HUES64 (cell line): ENCODE measurements around the gene TH.
"Not testable (repeated sequence)": the region's sequence is repeated elsewhere in the genome, so short reads cannot be mapped to it uniquely, and the experiment has no call there.

Experiments used
- H3K27ac ChIP-seq: 2 replicates; pipeline ENCODE4 v1.7.0; 2013; ENCODE audit warnings: low read depth, low read length, inconsistent platforms
- H3K27me3 ChIP-seq: 2 replicates; pipeline ENCODE4 v1.6.1; 2013; ENCODE audit warnings: mild to moderate bottlenecking, low read length; ENCODE audit not compliant: insufficient read depth
- H3K36me3 ChIP-seq: 2 replicates; pipeline ENCODE4 v1.6.1; 2013; ENCODE audit warnings: mild to moderate bottlenecking, low read length; ENCODE audit not compliant: insufficient read depth
- H3K4me1 ChIP-seq: 2 replicates; pipeline ENCODE4 v1.6.1; 2013; ENCODE audit warnings: mild to moderate bottlenecking, low read length, moderate library complexity; ENCODE audit not compliant: insufficient read depth
- H3K4me3 ChIP-seq: 2 replicates; pipeline ENCODE4 v1.5.1; 2013; ENCODE audit warnings: mild to moderate bottlenecking, low read length, moderate library complexity
- H3K9ac ChIP-seq: 2 replicates; pipeline ENCODE4 v1.6.1; 2013; ENCODE audit warnings: mild to moderate bottlenecking, low read depth, low read length
- H3K9me3 ChIP-seq: 2 replicates; pipeline ENCODE4 v1.6.1; 2013; ENCODE audit warnings: low read depth, low read length; ENCODE audit not compliant: insufficient read depth
- WGBS: fragments of 150-250, 120-280 bp; methylation state at CpG from one replicate; pipeline ENCODE4 v1.1.7; 2013; ENCODE audit warnings: missing lambda C conversion rate; 5-methylcytosine and 5-hydroxymethylcytosine counted together

TH gene

GRCh38 chr11:2200957-2201519 is 29.4 kb upstream of the TH start:
- H3K9me3 ChIP-seq = no peaks in the 10 kb centered on the region
- 96% methylated on average over 1 of the region's 1 CpG for WGBS
- H3K4me3 ChIP-seq = no peak overlapping the region
- no peak overlapping the region for H3K9ac ChIP-seq
- H3K27me3 ChIP-seq = peaks cover 7% of the 10 kb centered on the region; the same call in 1 of the 2 replicates
- H3K36me3 ChIP-seq = no peaks in the 10 kb centered on the region
- no peaks in the 10 kb centered on the region for H3K4me1 ChIP-seq
- H3K27ac ChIP-seq = no peak overlapping the region

GRCh38 chr11:2200536-2200935 is 28.9 kb upstream of the TH start:
- no peaks in the 10 kb centered on the region for H3K4me1 ChIP-seq
- no peaks in the 10 kb centered on the region for H3K36me3 ChIP-seq
- no peak overlapping the region for H3K27ac ChIP-seq
- no peak overlapping the region for H3K9ac ChIP-seq
- H3K9me3 ChIP-seq = no peaks in the 10 kb centered on the region
- H3K27me3 ChIP-seq = peaks cover 7% of the 10 kb centered on the region; the same call in 1 of the 2 replicates
- no peak overlapping the region for H3K4me3 ChIP-seq
- WGBS = 94% methylated on average over 11 of the region's 11 CpGs

GRCh38 chr11:2199466-2200341 is 28.1 kb upstream of the TH start:
- no peaks in the 10 kb centered on the region for H3K4me1 ChIP-seq

GRCh38 chr11:2198621-2199365 is 27.2 kb upstream of the TH start:
- Histone ChIP-seq H3K4me1 (no peaks in the 10 kb centered on the region), H3K27ac (no peak overlapping the region), H3K9ac (no peak overlapping the region), H3K4me3 (no peak overlapping the region), H3K9me3 (no peaks in the 10 kb centered on the region), H3K36me3 (no peaks in the 10 kb centered on the region), H3K27me3 (peaks cover 7% of the 10 kb centered on the region; the same call in 1 of the 2 replicates)
- 89% methylated on average over 21 of the region's 21 CpGs for WGBS

More at GRCh38 chr11:2199466-2200341, 28.1 kb upstream of the TH start:
- no peaks in the 10 kb centered on the region for H3K36me3 ChIP-seq
- peaks cover 7% of the 10 kb centered on the region; the same call in 1 of the 2 replicates for H3K27me3 ChIP-seq
- no peak overlapping the region for H3K4me3 ChIP-seq
- no peaks in the 10 kb centered on the region for H3K9me3 ChIP-seq
- H3K9ac ChIP-seq = no peak overlapping the region
- no peak overlapping the region for H3K27ac ChIP-seq
- 93% methylated on average over 22 of the region's 22 CpGs for WGBS

GRCh38 chr11:2197771-2198520 is 26.3 kb upstream of the TH start:
- H3K4me1 ChIP-seq = no peaks in the 10 kb centered on the region
- peaks cover 7% of the 10 kb centered on the region; the same call in 1 of the 2 replicates for H3K27me3 ChIP-seq
- H3K9ac ChIP-seq = no peak overlapping the region

GRCh38 chr11:2196970-2197770 is 25.6 kb upstream of the TH start:
- H3K4me1 ChIP-seq = no peaks in the 10 kb centered on the region
- H3K9me3 ChIP-seq = no peaks in the 10 kb centered on the region
- no peak overlapping the region for H3K4me3 ChIP-seq
- no peak overlapping the region for H3K27ac ChIP-seq
- H3K36me3 ChIP-seq = no peaks in the 10 kb centered on the region
- H3K27me3 ChIP-seq = peaks cover 7% of the 10 kb centered on the region; the same call in 1 of the 2 replicates
- 47% methylated on average over 23 of the region's 23 CpGs for WGBS
- H3K9ac ChIP-seq = no peak overlapping the region

More at GRCh38 chr11:2197771-2198520, 26.3 kb upstream of the TH start:
- H3K4me3 ChIP-seq = no peak overlapping the region
- H3K9me3 ChIP-seq = no peaks in the 10 kb centered on the region
- WGBS = 95% methylated on average over 28 of the region's 28 CpGs
- H3K27ac ChIP-seq = no peak overlapping the region
- H3K36me3 ChIP-seq = no peaks in the 10 kb centered on the region

GRCh38 chr11:2195756-2196088 is 24.1 kb upstream of the TH start:
- Histone ChIP-seq H3K9ac (no peak overlapping the region), H3K27ac (no peak overlapping the region), H3K36me3 (no peaks in the 10 kb centered on the region), H3K4me3 (no peak overlapping the region), H3K4me1 (no peaks in the 10 kb centered on the region), H3K27me3 (peaks cover 7% of the 10 kb centered on the region; the same call in 1 of the 2 replicates), H3K9me3 (no peaks in the 10 kb centered on the region)
- WGBS = 88% methylated on average over 7 of the region's 7 CpGs

GRCh38 chr11:2194877-2195755 is 23.5 kb upstream of the TH start:
- H3K9me3 ChIP-seq = no peaks in the 10 kb centered on the region
- no peaks in the 10 kb centered on the region for H3K4me1 ChIP-seq
- no peaks in the 10 kb centered on the region for H3K36me3 ChIP-seq
- no peak overlapping the region for H3K27ac ChIP-seq
- 54% methylated on average over 24 of the region's 24 CpGs for WGBS
- no peak overlapping the region for H3K4me3 ChIP-seq
- H3K9ac ChIP-seq = no peak overlapping the region
- peaks cover 7% of the 10 kb centered on the region; the same call in 1 of the 2 replicates for H3K27me3 ChIP-seq

- not testable (repeated sequence) for H3K9me3 ChIP-seq
Observed at GRCh38 chr11:2193888-2194595, 22.4 kb upstream of the TH start.

More at GRCh38 chr11:2193888-2194595, 22.4 kb upstream of the TH start:
- not testable (repeated sequence) for H3K4me3 ChIP-seq, H3K36me3 ChIP-seq, H3K9ac ChIP-seq, H3K4me1 ChIP-seq, H3K27me3 ChIP-seq, H3K27ac ChIP-seq
- WGBS = 82% methylated on average over 16 of the region's 20 CpGs
